SK-N-SH (cell line): ENCODE measurements around the gene ZNF207.

Experiments used
- CHD2 ChIP-seq: fragments of 150-350 bp; IDR thresholded peaks from 2 replicates; pipeline ENCODE4 v1.6.1; 2018; ENCODE audit warnings: low read length; ENCODE audit not compliant: partially characterized antibody
- ELF1 ChIP-seq: IDR thresholded peaks from 2 replicates; pipeline ENCODE4 v1.4.0; 2012
- FOXM1 ChIP-seq: IDR thresholded peaks from 2 replicates; pipeline ENCODE4 v1.4.0; 2012; ENCODE audit warnings: low read depth, mild to moderate bottlenecking
- GABPA ChIP-seq: IDR thresholded peaks from 2 replicates; pipeline ENCODE4 v1.4.0; 2012; ENCODE audit warnings: low read depth, mild to moderate bottlenecking
- POLR2AphosphoS5 ChIP-seq: IDR thresholded peaks from 2 replicates; pipeline ENCODE4 v1.6.1; 2012; ENCODE audit warnings: low read depth, low read length
- REST ChIP-seq: IDR thresholded peaks from 2 replicates; pipeline ENCODE4 v1.6.1; 2012; ENCODE audit warnings: mild to moderate bottlenecking, low read depth, low read length, moderate library complexity
- SMC3 ChIP-seq: IDR thresholded peaks from 2 replicates; pipeline ENCODE4 v1.6.1; 2012; ENCODE audit warnings: low read depth, low read length, improper control_type of control experiment
- TEAD4 ChIP-seq: IDR thresholded peaks from 2 replicates; pipeline ENCODE4 v1.4.0; 2012; ENCODE audit warnings: mild to moderate bottlenecking, borderline replicate concordance; ENCODE audit not compliant: insufficient read depth
- TF ChIP-seq, protein P1 (sequence below): fragments of 200-600 bp; sonication (generic); IDR thresholded peaks from 2 replicates; pipeline ENCODE4 v1.6.1; 2017; ENCODE audit warnings: antibody characterized with exemption, mild to moderate bottlenecking, moderate library complexity
- TF ChIP-seq, protein P2 (sequence below): fragments of 150-350 bp; IDR thresholded peaks from 2 replicates; pipeline ENCODE4 v1.6.1; 2017; ENCODE audit warnings: antibody characterized with exemption, low read length, low read depth, borderline replicate concordance
- TF ChIP-seq, protein P3 (sequence below): IDR thresholded peaks from 2 replicates; pipeline ENCODE4 v1.4.0; 2012; ENCODE audit warnings: low read depth, borderline replicate concordance

DNA sequence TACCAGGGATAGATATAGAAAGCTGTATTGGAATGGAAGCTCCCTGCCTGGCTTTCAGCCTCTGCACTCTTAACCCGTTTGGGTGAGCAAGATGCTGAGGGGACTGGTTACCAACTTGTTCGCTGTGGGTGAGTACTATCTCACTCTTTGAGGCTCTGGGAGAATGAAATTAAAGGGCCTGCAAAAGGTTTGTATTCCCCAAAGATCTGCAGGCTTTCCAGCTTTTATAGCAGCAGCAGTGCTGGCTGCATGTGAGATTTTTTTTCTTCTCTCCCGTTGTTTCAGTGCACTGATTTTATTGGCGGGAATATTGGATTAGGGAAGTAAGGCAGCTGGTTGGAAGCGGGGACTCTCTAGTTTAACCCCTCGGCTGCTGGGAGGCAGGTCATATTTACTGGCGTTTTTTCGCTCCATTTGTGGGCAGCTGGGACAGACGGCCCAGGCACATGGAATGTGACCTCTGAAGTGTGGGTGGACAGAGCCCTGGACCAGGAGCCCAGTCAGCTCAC, 38.9 kb upstream of the ZNF207 start:
- TF ChIP-seq, protein P1, sequence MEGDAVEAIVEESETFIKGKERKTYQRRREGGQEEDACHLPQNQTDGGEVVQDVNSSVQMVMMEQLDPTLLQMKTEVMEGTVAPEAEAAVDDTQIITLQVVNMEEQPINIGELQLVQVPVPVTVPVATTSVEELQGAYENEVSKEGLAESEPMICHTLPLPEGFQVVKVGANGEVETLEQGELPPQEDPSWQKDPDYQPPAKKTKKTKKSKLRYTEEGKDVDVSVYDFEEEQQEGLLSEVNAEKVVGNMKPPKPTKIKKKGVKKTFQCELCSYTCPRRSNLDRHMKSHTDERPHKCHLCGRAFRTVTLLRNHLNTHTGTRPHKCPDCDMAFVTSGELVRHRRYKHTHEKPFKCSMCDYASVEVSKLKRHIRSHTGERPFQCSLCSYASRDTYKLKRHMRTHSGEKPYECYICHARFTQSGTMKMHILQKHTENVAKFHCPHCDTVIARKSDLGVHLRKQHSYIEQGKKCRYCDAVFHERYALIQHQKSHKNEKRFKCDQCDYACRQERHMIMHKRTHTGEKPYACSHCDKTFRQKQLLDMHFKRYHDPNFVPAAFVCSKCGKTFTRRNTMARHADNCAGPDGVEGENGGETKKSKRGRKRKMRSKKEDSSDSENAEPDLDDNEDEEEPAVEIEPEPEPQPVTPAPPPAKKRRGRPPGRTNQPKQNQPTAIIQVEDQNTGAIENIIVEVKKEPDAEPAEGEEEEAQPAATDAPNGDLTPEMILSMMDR = no peak
- TF ChIP-seq, protein P2, sequence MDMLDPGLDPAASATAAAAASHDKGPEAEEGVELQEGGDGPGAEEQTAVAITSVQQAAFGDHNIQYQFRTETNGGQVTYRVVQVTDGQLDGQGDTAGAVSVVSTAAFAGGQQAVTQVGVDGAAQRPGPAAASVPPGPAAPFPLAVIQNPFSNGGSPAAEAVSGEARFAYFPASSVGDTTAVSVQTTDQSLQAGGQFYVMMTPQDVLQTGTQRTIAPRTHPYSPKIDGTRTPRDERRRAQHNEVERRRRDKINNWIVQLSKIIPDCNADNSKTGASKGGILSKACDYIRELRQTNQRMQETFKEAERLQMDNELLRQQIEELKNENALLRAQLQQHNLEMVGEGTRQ = no peak
- TF ChIP-seq TEAD4 (no peak), FOXM1 (no peak), POLR2AphosphoS5 (no peak), CHD2 (no peak), ELF1 (no peak), SMC3 (no peak), REST (no peak), GABPA (no peak)
- TF ChIP-seq, protein P3, sequence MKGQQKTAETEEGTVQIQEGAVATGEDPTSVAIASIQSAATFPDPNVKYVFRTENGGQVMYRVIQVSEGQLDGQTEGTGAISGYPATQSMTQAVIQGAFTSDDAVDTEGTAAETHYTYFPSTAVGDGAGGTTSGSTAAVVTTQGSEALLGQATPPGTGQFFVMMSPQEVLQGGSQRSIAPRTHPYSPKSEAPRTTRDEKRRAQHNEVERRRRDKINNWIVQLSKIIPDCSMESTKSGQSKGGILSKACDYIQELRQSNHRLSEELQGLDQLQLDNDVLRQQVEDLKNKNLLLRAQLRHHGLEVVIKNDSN = no peak
